ENCODE measurements around the gene PTRHD1.
"Not testable (repeated sequence)": the region's sequence is repeated elsewhere in the genome, so short reads cannot be mapped to it uniquely, and the experiment has no call there.

PTRHD1 gene

GRCh38 chr2:24792874-24793760, at the start of gene PTRHD1, which contains the start of gene CENPO:
Gene PTRHD1 (minus strand): TSS chr2:24793391. CDS start chr2:24793377, 14 bp downstream.
Gene CENPO (plus strand): TSS chr2:24793425. CDS start chr2:24793920, 495 bp downstream.
- Histone ChIP-seq H3K27ac (ENCODE audit: low read depth, low read length) (peak within 1 kb of the TSS; percentile 98), H3K4me1 (ENCODE audit: insufficient read depth, low read length) (peaks cover 6% of the 10 kb centered on the region), H3K9ac (ENCODE audit: low read length) (peak within 1 kb of the TSS; percentile 31), H3K27me3 (ENCODE audit: control insufficient read depth in 1 of 2, insufficient read depth in 2 of 2, low read length in 2 of 2) (no peaks in the 10 kb centered on the region), H3K9me3 (ENCODE audit: low read length) (no peaks in the 10 kb centered on the region), H3K4me3 (ENCODE audit: low read depth in 1 of 2, low read length in 2 of 2) (peak within 1 kb of the TSS; percentile 61 to 81), H3K36me3 (ENCODE audit: insufficient read depth, low read length) (no peaks in the 10 kb centered on the region)

GRCh38 chr2:24842081-24843050, 49.2 kb upstream of the PTRHD1 start:
- Histone ChIP-seq H3K9me3 (ENCODE audit: low read length) (no peaks in the 10 kb centered on the region), H3K27me3 (ENCODE audit: control insufficient read depth in 1 of 2, insufficient read depth in 2 of 2, low read length in 2 of 2) (no peaks in the 10 kb centered on the region), H3K27ac (ENCODE audit: low read depth, low read length) (no peak overlapping the region), H3K4me1 (ENCODE audit: insufficient read depth, low read length) (no peaks in the 10 kb centered on the region), H3K36me3 (ENCODE audit: insufficient read depth, low read length) (no peaks in the 10 kb centered on the region), H3K9ac (ENCODE audit: low read length) (no peak overlapping the region), H3K4me3 (ENCODE audit: low read depth in 1 of 2, low read length in 2 of 2) (no peak overlapping the region)

- H3K9ac ChIP-seq (ENCODE audit: low read length), result no peak overlapping the region
- H3K9me3 ChIP-seq (ENCODE audit: low read length), result no peaks in the 10 kb centered on the region
- no peaks in the 10 kb centered on the region for H3K27me3 ChIP-seq (ENCODE audit: control insufficient read depth in 1 of 2, insufficient read depth in 2 of 2, low read length in 2 of 2)
- H3K27ac ChIP-seq (ENCODE audit: low read depth, low read length), result no peak overlapping the region
- no peaks in the 10 kb centered on the region for H3K4me1 ChIP-seq (ENCODE audit: insufficient read depth, low read length)
- no peaks in the 10 kb centered on the region for H3K36me3 ChIP-seq (ENCODE audit: insufficient read depth, low read length)
- no peak overlapping the region for H3K4me3 ChIP-seq (ENCODE audit: low read depth in 1 of 2, low read length in 2 of 2)
Observed at GRCh38 chr2:24840962-24841945, 48.1 kb upstream of the PTRHD1 start.

GRCh38 chr2:24840164-24840869, 47.1 kb upstream of the PTRHD1 start:
- H3K9me3 ChIP-seq (ENCODE audit: low read length), result no peaks in the 10 kb centered on the region
- H3K36me3 ChIP-seq (ENCODE audit: insufficient read depth, low read length), result no peaks in the 10 kb centered on the region
- no peaks in the 10 kb centered on the region for H3K4me1 ChIP-seq (ENCODE audit: insufficient read depth, low read length)
- no peak overlapping the region for H3K4me3 ChIP-seq (ENCODE audit: low read depth in 1 of 2, low read length in 2 of 2)
- H3K9ac ChIP-seq (ENCODE audit: low read length), result no peak overlapping the region
- H3K27me3 ChIP-seq (ENCODE audit: control insufficient read depth in 1 of 2, insufficient read depth in 2 of 2, low read length in 2 of 2), result no peaks in the 10 kb centered on the region
- no peak overlapping the region for H3K27ac ChIP-seq (ENCODE audit: low read depth, low read length)

GRCh38 chr2:24839729-24840128, 46.5 kb upstream of the PTRHD1 start:
- no peaks in the 10 kb centered on the region for H3K9me3 ChIP-seq (ENCODE audit: low read length)
- no peaks in the 10 kb centered on the region for H3K36me3 ChIP-seq (ENCODE audit: insufficient read depth, low read length)
- H3K4me1 ChIP-seq (ENCODE audit: insufficient read depth, low read length), result no peaks in the 10 kb centered on the region
- no peaks in the 10 kb centered on the region for H3K27me3 ChIP-seq (ENCODE audit: control insufficient read depth in 1 of 2, insufficient read depth in 2 of 2, low read length in 2 of 2)
- H3K4me3 ChIP-seq (ENCODE audit: low read depth in 1 of 2, low read length in 2 of 2), result no peak overlapping the region
- H3K9ac ChIP-seq (ENCODE audit: low read length), result no peak overlapping the region
- H3K27ac ChIP-seq (ENCODE audit: low read depth, low read length), result no peak overlapping the region

- no peaks in the 10 kb centered on the region for H3K9me3 ChIP-seq (ENCODE audit: low read length)
- no peaks in the 10 kb centered on the region for H3K4me1 ChIP-seq (ENCODE audit: insufficient read depth, low read length)
- H3K36me3 ChIP-seq (ENCODE audit: insufficient read depth, low read length), result no peaks in the 10 kb centered on the region
- H3K27ac ChIP-seq (ENCODE audit: low read depth, low read length), result no peak overlapping the region
- H3K27me3 ChIP-seq (ENCODE audit: control insufficient read depth in 1 of 2, insufficient read depth in 2 of 2, low read length in 2 of 2), result no peaks in the 10 kb centered on the region
- H3K4me3 ChIP-seq (ENCODE audit: low read depth in 1 of 2, low read length in 2 of 2), result no peak overlapping the region
- no peak overlapping the region for H3K9ac ChIP-seq (ENCODE audit: low read length)
Observed at GRCh38 chr2:24838541-24838940, 45.4 kb upstream of the PTRHD1 start.

- Histone ChIP-seq H3K4me3 (ENCODE audit: low read depth in 1 of 2, low read length in 2 of 2) (no peak overlapping the region), H3K27me3 (ENCODE audit: control insufficient read depth in 1 of 2, insufficient read depth in 2 of 2, low read length in 2 of 2) (no peaks in the 10 kb centered on the region), H3K9me3 (ENCODE audit: low read length) (no peaks in the 10 kb centered on the region), H3K9ac (ENCODE audit: low read length) (no peak overlapping the region), H3K36me3 (ENCODE audit: insufficient read depth, low read length) (no peaks in the 10 kb centered on the region), H3K4me1 (ENCODE audit: insufficient read depth, low read length) (no peaks in the 10 kb centered on the region), H3K27ac (ENCODE audit: low read depth, low read length) (no peak overlapping the region)
Observed at GRCh38 chr2:24837996-24838513, 44.9 kb upstream of the PTRHD1 start.

- no peak overlapping the region for H3K27ac ChIP-seq (ENCODE audit: low read depth, low read length)
- H3K9me3 ChIP-seq (ENCODE audit: low read length), result no peaks in the 10 kb centered on the region
- no peaks in the 10 kb centered on the region for H3K36me3 ChIP-seq (ENCODE audit: insufficient read depth, low read length)
- no peak overlapping the region for H3K9ac ChIP-seq (ENCODE audit: low read length)
- H3K4me3 ChIP-seq (ENCODE audit: low read depth in 1 of 2, low read length in 2 of 2), result no peak overlapping the region
- H3K27me3 ChIP-seq (ENCODE audit: control insufficient read depth in 1 of 2, insufficient read depth in 2 of 2, low read length in 2 of 2), result no peaks in the 10 kb centered on the region
- no peaks in the 10 kb centered on the region for H3K4me1 ChIP-seq (ENCODE audit: insufficient read depth, low read length)
Observed at GRCh38 chr2:24836706-24837105, 43.5 kb upstream of the PTRHD1 start.

GRCh38 chr2:24836206-24836605, 43.0 kb upstream of the PTRHD1 start:
- Histone ChIP-seq H3K9ac (ENCODE audit: low read length) (no peak overlapping the region), H3K4me3 (ENCODE audit: low read depth in 1 of 2, low read length in 2 of 2) (no peak overlapping the region), H3K36me3 (ENCODE audit: insufficient read depth, low read length) (no peaks in the 10 kb centered on the region), H3K27ac (ENCODE audit: low read depth, low read length) (no peak overlapping the region), H3K9me3 (ENCODE audit: low read length) (no peaks in the 10 kb centered on the region), H3K27me3 (ENCODE audit: control insufficient read depth in 1 of 2, insufficient read depth in 2 of 2, low read length in 2 of 2) (no peaks in the 10 kb centered on the region), H3K4me1 (ENCODE audit: insufficient read depth, low read length) (no peaks in the 10 kb centered on the region)

- not testable (repeated sequence) for H3K4me3 ChIP-seq (ENCODE audit: low read depth in 1 of 2, low read length in 2 of 2); H3K27ac ChIP-seq (ENCODE audit: low read depth, low read length); H3K9ac ChIP-seq (ENCODE audit: low read length); H3K27me3 ChIP-seq (ENCODE audit: control insufficient read depth in 1 of 2, insufficient read depth in 2 of 2, low read length in 2 of 2); H3K36me3 ChIP-seq (ENCODE audit: insufficient read depth, low read length); H3K9me3 ChIP-seq (ENCODE audit: low read length); H3K4me1 ChIP-seq (ENCODE audit: insufficient read depth, low read length)
Observed at GRCh38 chr2:24835411-24835810, 42.2 kb upstream of the PTRHD1 start.
